Calu3 (cell line): ENCODE measurements around the gene ORC6. TPM values are rescaled to one million over a fixed set of nuclear protein-coding genes. Genes with fewer than 3 reads are reported as not detected.

Source experiments
- BruUV-seq: library from RNA; stranded (reverse); fragments of 400-500 nt; replicated peaks from 2 replicates; lab custom pipeline; 2021; lab: Mats Ljungman, UMichigan
- CTCF ChIA-PET: fragments of 300-600 bp; sonication (Branson Sonifier 250); formaldehyde crosslinking; loops from one replicate; lab custom pipeline; 2022; ENCODE audit warnings: antibody characterized with exemption; lab: Charles Lee
- DNase-seq: peaks from one replicate; pipeline ENCODE4 v3.0.0; 2022
- H3K27ac Mint-ChIP-seq: one replicate; pipeline ENCODE4 v1.8.0; 2022; ENCODE audit warnings: mixed read lengths; ENCODE audit not compliant: unreplicated experiment
- H3K27me3 Mint-ChIP-seq: one replicate; pipeline ENCODE4 v1.8.0; 2022; ENCODE audit warnings: mixed read lengths; ENCODE audit not compliant: unreplicated experiment
- H3K36me3 Mint-ChIP-seq: one replicate; pipeline ENCODE4 v1.8.0; 2022; ENCODE audit warnings: mild to moderate bottlenecking, moderate library complexity, mixed read lengths; ENCODE audit not compliant: insufficient read depth, unreplicated experiment
- H3K4me1 Mint-ChIP-seq: one replicate; pipeline ENCODE4 v1.8.0; 2022; ENCODE audit warnings: mild to moderate bottlenecking, low read depth, mixed read lengths; ENCODE audit not compliant: unreplicated experiment
- H3K4me3 Mint-ChIP-seq: one replicate; pipeline ENCODE4 v1.8.0; 2022; ENCODE audit warnings: mild to moderate bottlenecking, low read depth, moderate library complexity, mixed read lengths; ENCODE audit not compliant: unreplicated experiment
- H3K9me3 Mint-ChIP-seq: one replicate; pipeline ENCODE4 v1.8.0; 2022; ENCODE audit warnings: low read depth, mixed read lengths; ENCODE audit not compliant: unreplicated experiment
- CTCF ChIP-seq: fragments of 200-600 bp; IDR thresholded peaks from one replicate; pipeline ENCODE4 v1.8.0; 2022; ENCODE audit warnings: antibody characterized with exemption; ENCODE audit not compliant: unreplicated experiment
- intact Hi-C: fragments of 100-400 bp; cut with micrococcal nuclease; formaldehyde crosslinking; loops from one replicate; pipeline ENCODE4 v1.10.0; 2022; ENCODE audit not compliant: unreplicated experiment
- total RNA-seq: library from RNA; stranded (reverse); gene quantifications from 2 replicates; pipeline ENCODE4 v1.2.3, GENCODE V29; 2022

Gene ORC6
- total RNA-seq, 1 experiment from 2014 or later, result 64.9 TPM

GRCh38 chr16:46696957-46697356 lies 7.5 kb downstream of the ORC6 start:
- H3K4me1 Mint-ChIP-seq, result peaks cover 3% of the 10 kb centered on the region
- CTCF ChIA-PET, result interaction anchor here (1.4 kb wide), 1 partner anchor 9 kb away, joined by 3 read pairs; no protein-coding TSS in a partner anchor
- no peaks in the 10 kb centered on the region for H3K9me3 Mint-ChIP-seq
- no peak for TF ChIP-seq CTCF
- no peak overlapping the region for H3K4me3 Mint-ChIP-seq
- no peaks in the 10 kb centered on the region for H3K27me3 Mint-ChIP-seq
- intact Hi-C loops, result no loop called here
- peaks cover 23% of the 10 kb centered on the region for H3K36me3 Mint-ChIP-seq
- no peak overlapping the region for H3K27ac Mint-ChIP-seq
- no TSS peak for BruUV-seq
- DNase-seq, result no peak

GRCh38 chr16:46700048-46700447 lies 10.6 kb downstream of the ORC6 start:
- CTCF ChIA-PET, result interaction anchor here (0.6 kb wide), 1 partner anchor 9 kb away, joined by 4 read pairs; no protein-coding TSS in a partner anchor
- H3K36me3 Mint-ChIP-seq, result peaks cover 17% of the 10 kb centered on the region
- BruUV-seq, result no TSS peak

GRCh38 chr16:46701615-46702014 lies 12.2 kb downstream of the ORC6 start:
- Mint-ChIP-seq H3K4me1 (no peaks in the 10 kb centered on the region), H3K27me3 (no peaks in the 10 kb centered on the region), H3K36me3 (peaks cover 2% of the 10 kb centered on the region), H3K4me3 (no peak overlapping the region), H3K27ac (no peak overlapping the region), H3K9me3 (no peaks in the 10 kb centered on the region)
- BruUV-seq, result no TSS peak
- DNase-seq, result no peak
- no peak for TF ChIP-seq CTCF
- CTCF ChIA-PET, result no interaction called here
- intact Hi-C loops, result no loop called here

More at GRCh38 chr16:46700048-46700447, 10.6 kb downstream of the ORC6 start:
- no peaks in the 10 kb centered on the region for H3K4me1 Mint-ChIP-seq
- H3K4me3 Mint-ChIP-seq, result no peak overlapping the region
- intact Hi-C loops, result no loop called here
- TF ChIP-seq CTCF, result no peak
- no peak overlapping the region for H3K27ac Mint-ChIP-seq
- H3K27me3 Mint-ChIP-seq, result no peaks in the 10 kb centered on the region
- DNase-seq, result no peak
- H3K9me3 Mint-ChIP-seq, result no peaks in the 10 kb centered on the region

- H3K9me3 Mint-ChIP-seq, result no peaks in the 10 kb centered on the region
- H3K27ac Mint-ChIP-seq, result no peak overlapping the region
- intact Hi-C loops, result no loop called here
- TF ChIP-seq CTCF, result no peak
- DNase-seq, result no peak
- CTCF ChIA-PET, result no interaction called here
- H3K4me1 Mint-ChIP-seq, result no peaks in the 10 kb centered on the region
- H3K27me3 Mint-ChIP-seq, result no peaks in the 10 kb centered on the region
- H3K4me3 Mint-ChIP-seq, result no peak overlapping the region
- BruUV-seq, result no TSS peak
- H3K36me3 Mint-ChIP-seq, result no peaks in the 10 kb centered on the region
Measured at GRCh38 chr16:46702030-46702429, 12.6 kb downstream of the ORC6 start.
